ENCODE data around the gene CFAP97. TPM values are rescaled to one million over a fixed set of nuclear protein-coding genes. Genes with fewer than 3 reads are reported as not detected.
A peak's percentile ranks its signal among the peaks of the same experiment; 100 is the strongest.
"Not testable (repeated sequence)": the region's sequence is repeated elsewhere in the genome, so short reads cannot be mapped to it uniquely, and the experiment has no call there.

The CFAP97 gene
- total RNA-seq, 6 experiments from 2014 or later = 11.7 to 25.6 (median 20.5) TPM

DNA sequence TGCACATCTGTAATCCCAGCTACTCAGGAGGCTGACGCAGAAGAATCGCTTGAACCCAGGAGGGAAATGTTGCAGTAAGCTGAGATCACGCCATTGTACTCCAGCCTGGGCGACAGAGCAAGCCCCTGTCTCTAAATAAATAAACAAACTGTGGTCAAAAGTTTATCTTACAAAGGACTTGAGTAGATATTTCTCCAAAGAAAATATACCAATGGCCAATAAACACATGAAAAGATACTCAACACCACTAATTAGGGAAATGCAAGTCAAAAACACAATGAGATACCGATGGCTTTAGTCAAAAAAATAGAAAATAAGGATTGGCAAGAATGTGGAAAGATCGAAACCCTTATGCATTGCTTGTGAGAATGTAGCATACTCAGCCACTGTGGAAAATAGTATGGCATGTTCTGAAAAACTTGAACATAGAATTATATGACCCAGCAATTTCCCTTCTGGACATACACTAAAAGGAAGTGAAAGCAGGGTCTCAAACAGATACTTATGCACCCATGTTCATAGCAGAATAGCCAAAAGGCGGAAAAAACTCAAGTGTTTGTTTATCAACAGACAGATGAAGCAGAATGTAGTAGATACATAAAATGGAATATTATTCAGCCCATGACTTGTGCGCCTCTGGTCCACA lies 2.0 kb upstream of the CFAP97 start:
- ATAC-seq (no peak), DNase-seq (no peak)
- no peak overlapping the region for H3K27ac ChIP-seq
- peaks cover 0 to 41% (median 15%) of the 10 kb centered on the region in 4 donors for H3K4me1 ChIP-seq
- H3K9me3 ChIP-seq = no peaks in the 10 kb centered on the region
- 87% methylated on average over 8 of the region's 8 CpGs for WGBS (ENCODE audit: insufficient coverage, low coverage, low lambda C conversion rate, missing lambda C conversion rate)
- H3K27me3 ChIP-seq = no peaks in the 10 kb centered on the region
- no peaks in the 10 kb centered on the region for H3K36me3 ChIP-seq
- intact Hi-C loops (cut with DNase I) = loop anchor here in 1 of 2 donors (10.0 kb wide), 1 partner anchor 189 kb away; the partner anchor contains the start of genes ANKRD37 and LRP2BP
- H3K4me3 ChIP-seq = no peak overlapping the region
- TF ChIP-seq, protein P1, sequence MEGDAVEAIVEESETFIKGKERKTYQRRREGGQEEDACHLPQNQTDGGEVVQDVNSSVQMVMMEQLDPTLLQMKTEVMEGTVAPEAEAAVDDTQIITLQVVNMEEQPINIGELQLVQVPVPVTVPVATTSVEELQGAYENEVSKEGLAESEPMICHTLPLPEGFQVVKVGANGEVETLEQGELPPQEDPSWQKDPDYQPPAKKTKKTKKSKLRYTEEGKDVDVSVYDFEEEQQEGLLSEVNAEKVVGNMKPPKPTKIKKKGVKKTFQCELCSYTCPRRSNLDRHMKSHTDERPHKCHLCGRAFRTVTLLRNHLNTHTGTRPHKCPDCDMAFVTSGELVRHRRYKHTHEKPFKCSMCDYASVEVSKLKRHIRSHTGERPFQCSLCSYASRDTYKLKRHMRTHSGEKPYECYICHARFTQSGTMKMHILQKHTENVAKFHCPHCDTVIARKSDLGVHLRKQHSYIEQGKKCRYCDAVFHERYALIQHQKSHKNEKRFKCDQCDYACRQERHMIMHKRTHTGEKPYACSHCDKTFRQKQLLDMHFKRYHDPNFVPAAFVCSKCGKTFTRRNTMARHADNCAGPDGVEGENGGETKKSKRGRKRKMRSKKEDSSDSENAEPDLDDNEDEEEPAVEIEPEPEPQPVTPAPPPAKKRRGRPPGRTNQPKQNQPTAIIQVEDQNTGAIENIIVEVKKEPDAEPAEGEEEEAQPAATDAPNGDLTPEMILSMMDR (IDR thresholded peaks at IDR 0.05) = no peak
- TF ChIP-seq POLR2A (IDR thresholded peaks at IDR 0.05) = no peak

DNA sequence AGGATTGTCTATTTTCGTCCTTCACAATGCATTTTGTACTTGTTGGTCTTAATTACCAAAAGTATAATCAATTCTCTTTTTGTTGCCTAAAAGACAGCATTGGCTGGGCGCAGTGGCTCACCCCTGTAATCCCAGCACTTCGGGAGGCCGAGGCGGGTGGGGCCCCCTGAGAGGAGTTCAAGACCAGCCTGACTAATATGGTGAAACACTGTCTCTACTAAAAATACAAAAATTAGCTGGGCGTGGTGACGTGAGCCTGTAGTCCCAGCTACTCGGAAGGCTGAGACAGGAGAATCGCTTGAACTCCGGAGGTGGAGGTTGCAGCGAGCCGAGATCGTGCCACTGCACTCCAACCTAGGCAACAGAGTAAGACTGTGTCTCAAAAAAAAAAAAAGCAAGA lies 1.3 kb upstream of the CFAP97 start:
- H3K27me3 ChIP-seq, H3K4me3 ChIP-seq, DNase-seq, ATAC-seq, H3K27ac ChIP-seq, H3K36me3 ChIP-seq, H3K9me3 ChIP-seq: not testable (repeated sequence)
- WGBS (ENCODE audit: insufficient coverage, low coverage, low lambda C conversion rate, missing lambda C conversion rate) = 92% methylated on average over 12 of the region's 13 CpGs
- intact Hi-C loops (cut with DNase I) = loop anchor here in 1 of 2 donors (10.0 kb wide), 1 partner anchor 190 kb away; the partner anchor contains the start of genes ANKRD37 and LRP2BP
- peaks cover 0 to 40% (median 15%) of the 10 kb centered on the region in 4 donors for H3K4me1 ChIP-seq

DNA sequence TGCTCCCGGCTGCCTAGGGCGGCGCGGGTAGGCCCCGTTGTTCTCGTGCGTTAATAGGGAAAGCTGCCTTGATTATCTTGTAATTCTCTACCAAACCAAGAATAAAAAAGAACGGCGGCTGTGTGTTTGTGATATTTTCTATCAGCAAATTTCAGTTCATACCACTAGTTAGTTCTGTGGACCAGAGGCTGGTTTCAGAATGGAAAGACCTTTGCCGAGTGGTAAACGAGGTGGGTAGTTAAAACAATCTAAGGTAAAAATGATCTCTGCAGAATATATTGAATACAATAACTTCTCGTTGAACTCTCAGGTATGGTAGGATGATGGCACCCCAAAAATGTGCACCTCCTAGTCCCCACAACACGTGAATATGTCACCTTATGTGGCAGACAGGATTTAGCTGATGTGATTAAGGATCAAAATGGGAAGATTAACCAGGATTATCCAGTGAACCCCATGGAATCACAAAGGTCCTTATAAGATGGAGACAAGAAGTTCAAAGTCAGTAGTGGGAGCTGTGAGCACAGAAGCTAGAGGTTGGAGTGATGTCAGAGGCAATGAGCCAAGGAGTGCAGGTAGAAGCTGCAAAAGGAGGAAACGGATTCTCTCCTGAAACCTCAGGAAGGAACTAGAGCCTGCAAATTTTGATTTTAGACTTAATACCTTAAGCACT lies 574 bp upstream of the CFAP97 start:
- DNase-seq (no peak), ATAC-seq (no peak)
- Histone ChIP-seq H3K27me3 (no peaks in the 10 kb centered on the region), H3K4me1 (peaks cover 0 to 40% (median 15%) of the 10 kb centered on the region in 4 donors), H3K4me3 (peak overlapping the region; percentile 75 to 93 (median 76)), H3K27ac (peak overlapping the region; percentile 32 to 98 (median 95)), H3K9me3 (no peaks in the 10 kb centered on the region), H3K36me3 (no peaks in the 10 kb centered on the region)
- WGBS (ENCODE audit: insufficient coverage, low coverage, low lambda C conversion rate, missing lambda C conversion rate) = 11% methylated on average over 6 of the region's 14 CpGs
- TF ChIP-seq, protein P1 (IDR thresholded peaks at IDR 0.05) = no peak
- TF ChIP-seq POLR2A (IDR thresholded peaks at IDR 0.05) = no peak
- intact Hi-C loops (cut with DNase I) = loop anchor here in 1 of 2 donors (10.0 kb wide), 1 partner anchor 190 kb away; the partner anchor contains the start of genes ANKRD37 and LRP2BP

DNA sequence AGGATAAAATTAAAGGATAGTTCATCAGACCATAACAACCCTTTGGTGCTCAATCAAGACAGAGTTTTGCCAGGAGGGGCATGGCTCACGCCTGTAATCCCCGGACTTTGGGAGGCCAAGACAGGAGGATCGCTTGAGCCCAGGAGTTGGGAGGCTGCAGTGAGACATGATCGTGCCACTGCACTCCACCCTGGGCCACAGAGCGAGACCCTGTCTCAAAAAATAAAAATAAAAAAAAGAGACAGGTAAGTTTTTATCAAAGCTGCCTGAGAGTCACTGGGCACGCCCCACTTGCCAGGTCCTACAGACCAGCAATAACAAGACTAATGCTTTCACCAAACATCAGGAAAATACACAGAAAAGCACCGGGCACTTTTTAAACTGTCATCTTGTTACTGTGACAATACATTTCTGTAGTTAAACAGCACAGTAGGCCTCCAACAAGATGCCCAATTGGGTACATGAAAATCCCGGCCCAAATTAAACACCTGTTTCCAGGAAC lies 765 bp downstream of the CFAP97 start:
- TF ChIP-seq, protein P1 (IDR thresholded peaks at IDR 0.05) = no peak
- no peak for TF ChIP-seq POLR2A (IDR thresholded peaks at IDR 0.05)
- peak in 1 of 4 donors; percentile 3 for ATAC-seq
- no peaks in the 10 kb centered on the region for H3K9me3 ChIP-seq
- peak overlapping the region; percentile 75 to 93 (median 76) for H3K4me3 ChIP-seq
- no peaks in the 10 kb centered on the region for H3K36me3 ChIP-seq
- peak overlapping the region; percentile 95 to 98 (median 96) for H3K27ac ChIP-seq
- H3K4me1 ChIP-seq = peaks cover 0 to 32% (median 11%) of the 10 kb centered on the region in 4 donors
- intact Hi-C loops (cut with DNase I) = loop anchor here in 1 of 2 donors (10.0 kb wide), 1 partner anchor 192 kb away; the partner anchor contains the start of genes ANKRD37 and LRP2BP
- no peak for DNase-seq
- no peaks in the 10 kb centered on the region for H3K27me3 ChIP-seq
- 51% methylated on average over 8 of the region's 8 CpGs for WGBS (ENCODE audit: insufficient coverage, low coverage, low lambda C conversion rate, missing lambda C conversion rate)
